Frontal cortex (tissue), 4 donors: ENCODE measurements around the gene STARD3. TPM values are rescaled to one million over a fixed set of nuclear protein-coding genes. Genes with fewer than 3 reads are reported as not detected.
A peak's percentile ranks its signal among the peaks of the same experiment; 100 is the strongest.
"Not testable (repeated sequence)": the region's sequence is repeated elsewhere in the genome, so short reads cannot be mapped to it uniquely, and the experiment has no call there.

Experiments
- DNase-seq, 2 donors: peaks; one replicate each; pipeline ENCODE4 v3.0.0; 2012; ENCODE audit warnings: low spot score in 2 of 2
- FAIRE-seq: peaks from 2 replicates; lab custom pipeline; 2012; peaks lifted over from hg19 to GRCh38; lab: Jason Lieb, UNC
- total RNA-seq: library from RNA; depleted of rRNA; stranded (reverse); fragments of >200 nt; gene quantifications from one replicate; pipeline ENCODE4 v1.2.3, GENCODE V29; 2014
- donor health status: control.
- donor health status: control.
- donor health status: control.

Gene STARD3
- total RNA-seq, 1 donor from 2014 or later: 17.5 TPM

DNA sequence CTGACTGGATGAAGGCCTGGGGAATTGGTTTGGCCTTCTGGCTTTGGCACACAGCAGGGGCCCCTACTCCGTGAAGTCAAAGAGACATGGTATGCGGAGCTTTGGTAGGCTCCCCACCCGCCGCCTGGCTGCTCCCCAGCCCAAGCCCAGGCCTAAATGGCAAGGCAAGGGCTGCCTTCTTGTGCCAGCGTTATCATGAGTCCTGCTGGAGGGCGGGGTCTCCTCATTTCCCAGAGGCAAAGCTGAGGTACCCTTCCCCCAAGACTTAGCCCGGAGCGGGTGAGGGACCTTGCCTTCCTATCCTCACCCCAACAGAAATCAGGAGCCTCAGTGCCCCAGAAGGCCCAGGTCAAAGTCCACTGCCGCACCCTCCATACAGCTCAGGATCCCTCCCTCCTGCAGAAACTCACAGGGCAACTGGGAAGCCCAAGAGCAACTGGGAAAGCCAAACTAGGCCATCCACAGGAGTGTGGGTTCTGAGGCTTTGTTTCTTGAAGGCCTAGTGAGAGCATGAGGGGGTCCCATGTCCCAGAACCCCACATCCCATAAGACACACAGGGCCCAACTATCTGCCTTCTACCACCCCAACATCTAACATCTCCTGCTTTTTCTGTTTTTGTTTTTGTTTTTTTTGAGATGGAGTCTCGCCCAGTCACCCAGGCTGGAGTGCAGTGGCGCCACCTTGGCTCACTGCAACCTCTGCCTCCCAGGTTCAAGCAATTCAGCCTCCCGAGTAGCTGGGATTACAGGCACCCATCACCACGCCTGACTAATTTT, 41.6 kb downstream of the STARD3 start:
- FAIRE-seq: no peak

DNA sequence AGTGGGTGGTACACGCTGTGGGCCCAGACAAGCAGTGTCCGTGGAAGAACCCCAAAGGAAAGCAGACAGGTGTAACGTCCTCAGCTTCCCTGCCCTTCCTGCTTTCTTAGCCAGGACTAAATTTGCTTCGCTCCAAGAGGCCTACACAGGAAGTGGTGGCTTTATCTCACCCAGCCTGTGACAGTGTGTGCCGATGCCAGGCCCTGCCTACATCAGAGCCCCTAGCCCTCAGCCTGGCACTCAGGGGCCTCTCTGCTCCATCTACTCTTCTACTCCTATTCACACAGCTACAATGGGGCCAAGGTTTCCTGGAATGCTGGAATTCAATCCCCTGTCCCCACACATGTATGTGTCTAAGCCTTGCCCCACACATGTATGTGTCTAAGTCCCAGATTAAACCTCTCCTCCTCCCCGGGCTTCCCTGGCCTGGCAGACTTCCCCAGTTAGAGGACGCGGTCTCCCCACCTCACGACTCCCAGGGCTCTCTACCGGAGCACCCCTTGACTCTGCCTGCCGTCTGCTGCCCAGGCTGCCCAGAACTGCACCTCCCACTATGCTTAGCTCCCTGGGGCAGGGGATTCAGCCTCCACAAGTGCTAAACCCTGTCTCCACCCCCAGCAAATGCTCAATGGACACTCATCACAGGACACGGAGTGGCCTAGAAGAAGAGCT, 42.7 kb downstream of the STARD3 start:
- FAIRE-seq: no peak

More for the DNA sequence above, 41.6 kb downstream of the STARD3 start:
- no peak for DNase-seq

DNA sequence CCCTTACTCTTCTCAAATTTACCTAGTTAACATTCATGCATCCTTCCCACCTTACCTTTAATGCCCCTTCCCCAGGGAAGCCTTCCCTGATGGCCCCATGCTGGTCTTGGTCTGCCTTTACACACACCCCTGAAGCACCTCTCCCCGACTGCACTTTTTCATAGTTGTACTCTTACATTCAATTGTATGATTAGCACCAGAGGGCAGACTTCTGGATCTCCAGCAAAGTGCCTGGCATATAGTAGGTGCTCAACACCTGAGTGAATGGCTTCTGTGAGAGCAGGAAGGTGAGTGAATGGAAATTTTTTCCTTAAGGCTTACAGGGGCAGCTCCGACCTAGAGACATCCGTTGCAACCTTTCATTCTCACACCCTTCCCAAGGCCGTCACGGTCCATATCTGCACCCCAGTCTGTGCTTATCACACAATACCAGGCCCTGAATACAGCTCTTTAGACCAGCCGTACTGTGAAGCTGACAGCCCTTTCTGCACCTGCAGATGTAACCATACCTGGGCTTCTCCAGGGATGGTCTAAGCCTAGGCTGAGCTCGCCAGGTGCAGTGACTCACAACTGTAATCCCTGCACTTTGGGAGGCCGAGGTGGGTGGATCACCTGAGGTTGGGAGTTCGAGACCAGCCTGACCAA, 46.5 kb downstream of the STARD3 start:
- DNase-seq (no peak), FAIRE-seq (no peak)

More for the DNA sequence above, 42.7 kb downstream of the STARD3 start:
- DNase-seq: no peak

DNA sequence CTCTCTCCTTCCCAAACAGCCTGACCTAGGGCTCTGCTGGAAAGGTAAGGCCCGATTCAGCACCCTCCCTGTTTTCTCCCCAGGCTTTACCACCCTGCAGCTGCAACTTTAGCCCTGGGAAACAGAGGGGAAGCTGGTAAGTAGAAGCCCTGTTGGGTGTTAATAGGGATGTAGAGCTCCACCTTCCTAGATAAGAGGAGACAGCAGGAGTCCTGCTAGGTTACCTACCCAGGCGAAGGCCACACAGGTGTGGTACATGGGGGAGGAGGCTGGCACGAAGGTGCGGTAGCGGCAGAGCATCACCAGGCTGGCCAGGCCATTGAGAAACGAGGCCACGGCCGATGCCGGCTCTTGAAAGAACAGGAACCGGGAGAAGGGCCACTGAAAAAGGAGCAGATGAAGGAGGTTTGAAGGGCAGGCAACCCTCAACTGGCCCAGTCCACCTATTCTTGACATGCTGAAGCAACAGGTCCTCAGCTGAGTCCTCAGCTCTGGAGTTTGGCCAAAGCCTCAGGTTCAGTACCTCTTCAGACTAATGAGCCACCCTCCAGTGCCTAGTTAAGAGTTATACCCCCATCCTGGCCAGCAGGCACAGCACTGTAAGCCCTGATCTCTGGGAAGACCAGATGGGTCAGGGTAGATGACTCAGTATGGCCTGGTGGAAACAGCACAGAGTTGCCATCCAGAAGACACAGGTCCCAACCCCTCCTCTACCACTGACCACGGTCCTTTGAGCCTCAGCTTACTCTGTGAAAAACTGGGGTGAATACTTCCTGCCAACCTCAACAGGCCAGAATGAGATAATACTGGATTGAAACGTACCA, 47.6 kb downstream of the STARD3 start:
- no peak for FAIRE-seq
- DNase-seq: no peak

DNA sequence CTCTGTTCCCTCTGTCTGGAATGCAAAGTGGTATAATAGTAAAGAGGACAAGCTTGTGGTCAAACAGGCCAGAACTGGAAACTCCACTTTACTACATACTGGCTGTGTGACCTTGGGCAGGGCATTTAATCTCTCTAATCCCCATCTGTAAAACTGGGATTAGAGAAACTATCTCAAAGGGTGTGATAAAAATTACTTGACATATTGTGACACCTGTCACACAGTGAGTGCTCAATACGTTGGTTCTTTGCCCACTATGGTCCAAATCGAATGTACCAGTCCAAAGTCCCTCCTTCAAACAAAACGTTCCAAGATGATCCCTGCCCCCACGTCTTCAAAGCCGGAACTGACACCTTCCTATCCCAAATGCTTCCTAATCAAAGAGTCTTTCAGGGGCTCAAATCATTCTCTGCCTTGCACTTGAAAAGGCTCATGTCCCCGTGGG, 50.2 kb downstream of the STARD3 start:
- DNase-seq (no peak), FAIRE-seq (no peak)

DNA sequence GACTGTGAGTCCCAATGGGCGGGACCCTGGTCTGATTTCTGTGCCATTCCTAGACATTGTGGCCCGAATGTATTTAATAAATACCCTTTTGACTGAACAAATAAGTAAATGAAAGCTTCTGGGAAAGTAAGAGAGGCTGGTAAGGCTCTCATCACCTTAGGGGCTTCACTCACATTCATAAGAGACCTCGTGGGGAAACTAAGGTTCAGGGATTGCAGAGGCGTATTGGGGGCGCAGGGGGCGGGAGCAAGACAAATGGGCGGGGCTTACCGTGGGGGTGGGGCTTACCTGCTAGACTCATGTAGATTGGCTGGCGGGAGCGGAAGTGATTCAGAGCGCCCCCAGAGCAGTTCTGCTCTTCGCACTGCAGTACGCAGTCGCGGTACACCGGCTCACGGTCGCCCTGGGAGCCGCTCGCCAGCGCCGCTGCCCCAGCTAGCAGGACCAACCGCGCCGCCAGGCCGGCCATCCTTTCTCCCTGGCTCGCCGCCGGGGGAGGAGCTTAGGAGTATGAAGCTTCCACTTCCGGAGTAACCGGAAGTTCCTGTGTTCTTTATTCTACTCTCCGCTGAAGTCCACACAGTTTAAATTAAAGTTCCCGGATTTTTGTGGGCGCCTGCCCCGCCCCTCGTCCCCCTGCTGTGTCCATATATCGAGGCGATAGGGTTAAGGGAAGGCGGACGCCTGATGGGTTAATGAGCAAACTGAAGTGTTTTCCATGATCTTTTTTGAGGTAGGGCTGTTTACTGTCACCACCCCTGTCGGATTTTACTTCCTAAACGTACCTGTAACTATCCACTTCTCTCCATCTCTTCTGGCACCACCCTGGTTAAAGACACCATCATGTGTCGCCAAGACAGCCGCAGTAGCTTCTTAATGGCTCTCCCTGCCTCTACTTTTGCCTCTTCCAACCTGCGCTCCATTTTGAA, 50.9 kb downstream of the STARD3 start, which contains the start of gene PGAP3:
TSS of gene PGAP3 (minus strand) at position 512 of the 929 bp plus-strand sequence. CDS start at position 469, 43 bp downstream.
- DNase-seq: peak; percentile 85 to 92
- FAIRE-seq: no peak

DNA sequence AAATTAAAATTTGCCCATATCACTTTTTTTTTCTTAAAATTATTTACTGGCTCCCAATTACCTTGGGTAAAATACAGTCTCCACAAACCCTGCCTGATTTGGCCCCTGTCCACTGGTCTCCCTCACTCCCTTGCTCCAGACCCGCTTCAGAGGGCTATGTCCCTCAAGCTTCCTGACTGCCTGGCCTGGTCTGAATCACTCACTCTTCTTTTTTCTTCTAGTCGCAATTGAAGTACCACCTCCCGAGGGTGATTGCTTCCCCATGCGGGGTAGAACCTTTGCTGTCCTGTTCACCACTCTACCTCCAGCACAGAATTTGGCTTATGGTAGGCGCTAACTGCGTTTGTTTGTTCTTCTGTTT, 51.5 kb downstream of the STARD3 start:
- DNase-seq: no peak
- FAIRE-seq: no peak

DNA sequence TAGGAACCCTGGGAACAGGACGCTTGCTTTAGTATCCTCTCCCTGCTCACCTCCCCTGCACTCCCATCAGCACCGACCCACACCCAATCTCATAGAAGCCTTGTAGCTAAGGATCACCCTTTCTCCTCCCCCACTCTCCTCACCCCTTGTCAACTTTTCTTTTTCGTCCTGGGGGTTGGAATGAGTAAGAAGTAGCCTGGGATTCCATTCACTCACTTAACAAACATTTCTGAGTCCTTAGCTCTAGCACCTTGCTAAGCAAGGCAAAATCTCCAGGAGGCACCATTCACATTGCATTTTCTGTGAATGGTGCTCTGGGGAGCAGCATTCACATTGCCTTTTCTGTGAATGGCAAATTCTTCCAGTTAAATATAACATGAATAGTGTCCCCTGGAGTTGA, 52.0 kb downstream of the STARD3 start:
- DNase-seq: no peak
- no peak for FAIRE-seq

DNA sequence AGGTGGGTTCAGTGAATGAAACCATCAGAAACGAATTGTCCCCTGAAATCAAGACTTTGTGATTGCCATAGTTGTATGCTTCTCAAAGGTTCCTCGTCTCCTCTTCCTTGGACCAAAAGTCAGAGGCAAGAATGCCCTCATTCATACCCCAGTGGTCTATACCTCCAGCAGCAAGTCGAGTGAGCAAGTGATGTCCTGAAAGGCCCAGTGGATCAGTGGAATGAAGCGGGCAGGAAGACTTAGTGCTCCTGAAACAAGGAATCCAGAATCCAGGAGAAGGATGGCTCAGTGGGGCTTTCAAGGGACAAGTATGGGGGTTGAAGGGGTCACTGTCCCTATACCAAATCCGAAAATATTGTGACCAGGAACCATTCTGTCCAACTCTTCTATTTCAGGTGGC, 57.6 kb downstream of the STARD3 start:
- FAIRE-seq (no peak), DNase-seq (no peak)

DNA sequence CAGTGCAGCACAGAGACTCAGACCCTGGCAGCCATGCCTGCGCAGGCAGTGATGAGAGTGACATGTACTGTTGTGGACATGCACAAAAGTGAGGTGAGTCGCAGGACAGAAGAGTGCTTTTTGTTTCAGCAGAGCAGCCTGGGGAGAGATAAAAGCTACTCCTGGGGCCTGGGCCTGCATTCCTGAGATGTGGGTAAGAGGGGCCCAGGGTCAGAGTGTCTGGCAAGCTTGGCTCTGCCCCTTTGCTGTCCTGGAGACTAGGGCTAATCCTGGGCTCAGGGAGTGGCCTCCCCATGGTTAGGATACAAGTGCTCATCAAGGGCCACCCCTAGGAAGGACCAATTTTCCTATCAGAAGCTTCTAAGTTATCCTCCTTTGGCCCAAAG, 58.1 kb downstream of the STARD3 start:
- FAIRE-seq (no peak), DNase-seq (no peak)

DNA sequence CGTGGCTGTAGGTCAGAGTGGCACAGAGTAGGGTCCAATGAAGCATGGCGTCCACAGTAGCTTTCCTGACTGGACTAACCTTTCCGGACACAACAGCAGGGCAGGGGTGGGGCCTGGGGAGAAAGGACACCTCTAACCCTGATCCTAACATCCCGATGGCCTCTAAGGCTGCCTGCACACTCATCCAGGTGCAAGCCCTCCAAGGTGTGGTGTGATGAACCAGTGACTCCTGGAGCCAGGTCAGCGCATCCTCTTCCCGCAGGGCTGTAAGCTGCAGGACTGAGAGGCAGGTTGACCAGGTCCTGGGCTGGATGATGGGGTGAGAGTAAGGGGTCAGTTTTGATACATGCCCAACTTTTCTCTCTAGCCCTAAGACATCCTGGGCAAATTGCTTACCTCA, 59.8 kb downstream of the STARD3 start:
- FAIRE-seq: no peak

DNA sequence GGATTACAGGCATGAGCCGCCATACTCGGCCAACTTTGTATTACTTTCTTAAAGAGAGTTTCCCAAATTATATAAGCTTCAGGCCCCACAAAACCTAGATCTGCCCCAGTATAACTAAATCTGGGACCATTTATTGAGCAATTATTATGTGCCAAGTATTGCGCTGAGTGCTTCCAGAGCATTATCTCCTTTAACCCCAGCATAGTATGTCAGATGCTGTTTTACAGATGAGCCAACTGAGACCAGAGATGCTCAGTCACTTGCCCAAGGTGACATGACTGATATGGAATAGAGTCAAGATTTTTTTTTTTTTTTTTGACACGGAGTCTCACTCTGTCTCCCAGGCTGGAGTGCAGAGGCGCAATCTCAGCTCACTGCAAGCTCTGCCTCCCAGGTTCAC, 61.0 kb downstream of the STARD3 start:
- FAIRE-seq (no peak), DNase-seq (no peak)

More for the DNA sequence above, 59.8 kb downstream of the STARD3 start:
- no peak for DNase-seq

DNA sequence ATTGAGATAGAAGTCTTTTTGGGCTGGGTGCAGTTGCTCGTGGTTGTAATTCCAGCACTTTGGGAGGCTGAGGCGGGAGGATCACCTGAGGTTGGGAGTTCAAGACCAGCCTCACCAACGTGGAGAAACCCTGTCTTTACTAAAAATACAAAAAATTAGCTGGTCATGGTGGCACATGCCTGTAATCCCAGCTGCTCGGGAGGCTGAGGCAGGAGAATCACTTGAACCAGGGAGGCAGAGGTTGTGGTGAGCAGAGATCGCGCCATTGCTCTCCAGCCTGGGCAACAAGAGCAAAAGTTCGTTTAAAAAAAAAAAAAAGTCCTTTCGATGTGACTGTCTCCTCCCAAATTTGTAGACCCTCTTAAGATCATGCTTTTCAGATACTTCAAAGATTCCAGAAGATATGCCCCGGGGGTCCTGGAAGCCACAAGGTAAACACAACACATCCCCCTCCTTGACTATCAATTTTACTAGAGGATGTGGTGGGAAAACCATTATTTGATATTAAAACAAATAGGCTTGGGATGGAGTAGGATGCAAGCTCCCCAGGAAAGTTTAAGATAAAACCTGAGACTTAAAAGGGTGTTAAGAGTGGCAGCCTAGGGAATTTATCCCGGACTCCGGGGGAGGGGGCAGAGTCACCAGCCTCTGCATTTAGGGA, 62.3 kb downstream of the STARD3 start:
- not testable (repeated sequence) for DNase-seq, FAIRE-seq

DNA sequence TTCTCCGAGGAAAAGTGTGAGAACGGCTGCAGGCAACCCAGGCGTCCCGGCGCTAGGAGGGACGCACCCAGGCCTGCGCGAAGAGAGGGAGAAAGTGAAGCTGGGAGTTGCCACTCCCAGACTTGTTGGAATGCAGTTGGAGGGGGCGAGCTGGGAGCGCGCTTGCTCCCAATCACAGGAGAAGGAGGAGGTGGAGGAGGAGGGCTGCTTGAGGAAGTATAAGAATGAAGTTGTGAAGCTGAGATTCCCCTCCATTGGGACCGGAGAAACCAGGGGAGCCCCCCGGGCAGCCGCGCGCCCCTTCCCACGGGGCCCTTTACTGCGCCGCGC, 62.8 kb downstream of the STARD3 start, which contains the start of gene ERBB2:
TSS of gene ERBB2 (plus strand) at position 247 of the 330 bp plus-strand sequence. CDS start 175 bp downstream, outside the sequence.
- DNase-seq (peak; percentile 39 to 60), FAIRE-seq (no peak)

DNA sequence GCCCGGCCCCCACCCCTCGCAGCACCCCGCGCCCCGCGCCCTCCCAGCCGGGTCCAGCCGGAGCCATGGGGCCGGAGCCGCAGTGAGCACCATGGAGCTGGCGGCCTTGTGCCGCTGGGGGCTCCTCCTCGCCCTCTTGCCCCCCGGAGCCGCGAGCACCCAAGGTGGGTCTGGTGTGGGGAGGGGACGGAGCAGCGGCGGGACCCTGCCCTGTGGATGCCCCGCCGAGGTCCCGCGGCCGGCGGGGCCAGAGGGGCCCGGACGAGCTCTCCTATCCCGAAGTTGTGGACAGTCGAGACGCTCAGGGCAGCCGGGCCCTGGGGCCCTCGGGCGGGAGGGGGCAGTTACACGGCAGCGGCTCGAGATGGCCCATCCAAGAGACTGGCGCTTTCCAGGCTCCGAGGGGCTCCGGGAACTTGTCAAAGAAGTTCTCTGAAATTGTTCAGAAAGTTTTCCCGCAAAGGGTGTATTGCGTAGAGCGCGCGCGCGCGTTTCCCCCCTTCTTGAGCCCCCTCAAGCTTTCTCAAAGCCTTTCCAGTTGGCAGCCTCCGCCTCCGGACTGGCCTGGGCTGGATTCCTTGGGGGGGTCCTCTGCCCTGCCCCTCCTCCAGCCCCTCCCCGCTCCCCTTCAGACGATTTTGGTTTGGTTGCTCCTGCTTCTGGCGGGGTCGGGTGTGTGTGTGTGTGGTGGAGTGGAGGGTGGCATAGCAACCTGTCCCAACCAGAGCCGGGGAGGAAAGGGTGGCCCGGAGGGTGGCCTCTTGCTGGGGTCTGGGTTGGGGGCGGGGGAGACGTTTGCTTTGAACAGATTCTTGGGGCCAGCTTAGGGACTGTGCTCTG, 63.4 kb downstream of the STARD3 start:
- FAIRE-seq: no peak

DNA sequence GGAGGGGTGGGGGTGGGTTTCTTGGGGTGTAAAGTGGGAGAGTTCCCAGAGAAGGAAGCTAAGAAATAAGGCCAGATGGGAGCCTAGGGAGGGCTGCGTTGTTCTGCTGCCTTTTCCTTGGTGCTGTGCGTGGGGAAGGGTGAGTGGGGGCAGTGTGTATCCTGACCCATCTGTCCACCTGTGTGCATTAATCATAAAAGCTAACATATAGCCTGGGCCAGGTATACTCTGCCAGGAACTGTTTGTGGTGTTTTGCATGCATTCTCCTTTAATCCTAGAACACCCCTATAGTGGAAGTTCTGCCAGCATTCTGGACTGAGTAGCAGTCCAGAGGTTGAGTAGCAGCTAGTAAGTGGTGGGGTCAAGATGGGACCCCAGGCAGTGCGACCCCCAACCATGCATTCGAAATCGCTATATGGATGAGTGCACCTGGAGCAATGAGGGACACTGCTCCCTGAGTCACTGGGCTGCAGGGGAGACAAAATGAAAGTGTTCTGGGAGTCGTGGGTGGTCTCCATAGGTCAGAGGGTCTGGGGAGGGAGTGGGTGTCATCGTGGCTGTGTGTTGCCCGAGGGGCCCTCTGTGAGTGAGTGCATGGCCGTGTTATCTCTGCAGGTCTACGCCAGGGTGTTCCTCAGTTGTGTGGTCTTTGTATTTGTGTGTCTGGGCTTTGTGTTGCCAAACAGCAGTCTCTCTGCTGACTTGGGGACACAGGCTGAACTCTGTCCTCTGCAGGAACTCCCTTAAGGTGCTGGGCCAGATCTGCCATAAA, 64.3 kb downstream of the STARD3 start:
- DNase-seq (no peak), FAIRE-seq (no peak)

More for the DNA sequence above, 63.4 kb downstream of the STARD3 start:
- peak in 1 of 2 donors; percentile 48 for DNase-seq
